ENCODE data around the gene SYTL3.

Gene SYTL3

GRCh38 chr6:158769771-158770432 is 120.0 kb downstream of the SYTL3 start:
- no peak overlapping the region for H3K4me3 ChIP-seq (ENCODE audit: low read length, poor library complexity, severe bottlenecking)
- no peak overlapping the region for H2AFZ ChIP-seq (ENCODE audit: low read length)
- H3F3A ChIP-seq (ENCODE audit: low read depth), result no peaks in the 10 kb centered on the region
- TF ChIP-seq EZH2phosphoT487 (IDR thresholded peaks at IDR 0.05; ENCODE audit: borderline replicate concordance), result no peak
- no peak for TF ChIP-seq CTCF (conservative IDR thresholded peaks at IDR 0.05; ENCODE audit: low read length)
- H3K27me3 ChIP-seq (ENCODE audit: insufficient read depth, low read length, poor library complexity, severe bottlenecking), result no peaks in the 10 kb centered on the region
- H3K36me3 ChIP-seq (ENCODE audit: insufficient read depth, low read length), result peaks cover 97% of the 10 kb centered on the region; the same call in 1 of the 2 replicates
- H3K4me1 ChIP-seq (ENCODE audit: insufficient read depth, low read length, poor library complexity, severe bottlenecking), result no peaks in the 10 kb centered on the region
- H3K9me2 ChIP-seq (replicated peaks; ENCODE audit: low read depth, low read length), result no peaks in the 10 kb centered on the region
- H4K20me1 ChIP-seq (ENCODE audit: insufficient read depth, low read length, poor library complexity, severe bottlenecking), result no peaks in the 10 kb centered on the region
- H3K9me3 ChIP-seq (ENCODE audit: insufficient read depth, low read depth, low read length), result no peaks in the 10 kb centered on the region
- H3K79me2 ChIP-seq (ENCODE audit: insufficient read depth, low read length), result no peaks in the 10 kb centered on the region
- H3K4me2 ChIP-seq (ENCODE audit: low read depth, low read length, poor library complexity, severe bottlenecking), result no peak overlapping the region
- H3K9ac ChIP-seq (ENCODE audit: low read depth, low read length, poor library complexity, severe bottlenecking), result no peak overlapping the region

- Histone ChIP-seq H4K20me1 (ENCODE audit: insufficient read depth, low read length, poor library complexity, severe bottlenecking) (no peaks in the 10 kb centered on the region), H3K9me3 (ENCODE audit: insufficient read depth, low read depth, low read length) (no peaks in the 10 kb centered on the region), H3K4me2 (ENCODE audit: low read depth, low read length, poor library complexity, severe bottlenecking) (no peak overlapping the region), H3K27me3 (ENCODE audit: insufficient read depth, low read length, poor library complexity, severe bottlenecking) (no peaks in the 10 kb centered on the region), H3K4me3 (ENCODE audit: low read length, poor library complexity, severe bottlenecking) (no peak overlapping the region), H3K79me2 (ENCODE audit: insufficient read depth, low read length) (no peaks in the 10 kb centered on the region), H3K9me2 (replicated peaks; ENCODE audit: low read depth, low read length) (no peaks in the 10 kb centered on the region), H3F3A (ENCODE audit: low read depth) (no peaks in the 10 kb centered on the region), H3K36me3 (ENCODE audit: insufficient read depth, low read length) (peaks cover 97% of the 10 kb centered on the region; the same call in 1 of the 2 replicates), H3K4me1 (ENCODE audit: insufficient read depth, low read length, poor library complexity, severe bottlenecking) (no peaks in the 10 kb centered on the region), H2AFZ (ENCODE audit: low read length) (no peak overlapping the region), H3K9ac (ENCODE audit: low read depth, low read length, poor library complexity, severe bottlenecking) (no peak overlapping the region)
- TF ChIP-seq EZH2phosphoT487 (IDR thresholded peaks at IDR 0.05; ENCODE audit: borderline replicate concordance) (no peak), CTCF (conservative IDR thresholded peaks at IDR 0.05; ENCODE audit: low read length) (no peak)
These were observed 120.9 kb downstream of the SYTL3 start for GRCh38 chr6:158770533-158771330.

DNA sequence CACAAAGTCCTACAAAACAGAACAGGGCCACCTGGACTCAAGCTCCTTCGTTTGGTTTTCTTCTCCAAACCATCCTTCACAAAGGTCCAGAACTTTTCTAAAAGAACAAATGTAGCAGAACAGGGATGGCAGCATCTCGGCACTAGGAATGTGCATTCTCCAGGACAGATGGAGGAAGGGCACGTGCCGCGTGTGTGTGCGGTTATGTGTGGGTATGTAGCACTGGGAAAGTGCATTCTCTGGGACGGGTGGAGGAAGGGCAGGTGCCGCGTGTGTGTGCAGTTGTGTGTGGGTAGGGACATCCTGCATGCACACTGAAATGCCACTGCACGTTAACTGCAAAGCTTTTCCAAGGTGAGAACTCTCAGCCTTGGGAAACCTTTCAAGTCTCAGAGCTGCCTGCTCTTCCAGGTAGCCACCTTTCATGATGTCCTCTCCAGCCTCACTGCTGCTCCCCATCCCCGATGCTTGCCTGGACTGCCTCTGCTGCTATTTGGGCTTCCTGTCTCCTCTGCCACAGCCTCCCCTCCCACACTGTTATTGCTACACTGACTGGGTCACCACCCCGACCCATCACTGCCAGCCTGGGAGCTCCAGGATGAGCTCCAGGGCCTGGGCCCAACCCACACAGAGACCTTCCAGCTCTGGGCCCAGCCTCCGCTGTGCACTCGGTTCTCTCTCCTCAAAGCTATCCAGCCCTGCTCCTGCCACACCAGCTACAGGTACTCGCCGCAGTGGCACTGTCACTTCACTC is 121.7 kb downstream of the SYTL3 start:
- no peak overlapping the region for H3K4me2 ChIP-seq (ENCODE audit: low read depth, low read length, poor library complexity, severe bottlenecking)
- no peaks in the 10 kb centered on the region for H3K9me2 ChIP-seq (replicated peaks; ENCODE audit: low read depth, low read length)
- no peaks in the 10 kb centered on the region for H3K79me2 ChIP-seq (ENCODE audit: insufficient read depth, low read length)
- no peak overlapping the region for H3K4me3 ChIP-seq (ENCODE audit: low read length, poor library complexity, severe bottlenecking)
- H3K4me1 ChIP-seq (ENCODE audit: insufficient read depth, low read length, poor library complexity, severe bottlenecking), result no peaks in the 10 kb centered on the region
- no peaks in the 10 kb centered on the region for H3F3A ChIP-seq (ENCODE audit: low read depth)
- peaks cover 97% of the 10 kb centered on the region; the same call in 1 of the 2 replicates for H3K36me3 ChIP-seq (ENCODE audit: insufficient read depth, low read length)
- H2AFZ ChIP-seq (ENCODE audit: low read length), result no peak overlapping the region
- H3K27me3 ChIP-seq (ENCODE audit: insufficient read depth, low read length, poor library complexity, severe bottlenecking), result no peaks in the 10 kb centered on the region
- no peaks in the 10 kb centered on the region for H4K20me1 ChIP-seq (ENCODE audit: insufficient read depth, low read length, poor library complexity, severe bottlenecking)
- no peaks in the 10 kb centered on the region for H3K9me3 ChIP-seq (ENCODE audit: insufficient read depth, low read depth, low read length)
- TF ChIP-seq EZH2phosphoT487 (IDR thresholded peaks at IDR 0.05; ENCODE audit: borderline replicate concordance) (no peak), CTCF (conservative IDR thresholded peaks at IDR 0.05; ENCODE audit: low read length) (no peak)
- H3K9ac ChIP-seq (ENCODE audit: low read depth, low read length, poor library complexity, severe bottlenecking), result no peak overlapping the region
